HEK293T (cell line): ENCODE measurements around the gene CFAP299.

Source experiments
- CTCF ChIA-PET: fragments of 350-600 bp; formaldehyde crosslinking; extraction: SDS; loops from one replicate; lab custom pipeline; 2021; ENCODE audit warnings: antibody characterized with exemption, inconsistent platforms; lab: Yijun Ruan, JAX
- POLR2A ChIA-PET: fragments of 350-600 bp; formaldehyde crosslinking; extraction: SDS; loops from one replicate; lab custom pipeline; 2020; ENCODE audit warnings: antibody characterized with exemption, inconsistent platforms; lab: Yijun Ruan, JAX
- DNase-seq: peaks from one replicate; pipeline ENCODE4 v3.0.0; 2012; ENCODE audit warnings: mixed read lengths; ENCODE audit errors: extremely low spot score
- ARNT ChIP-seq: fragments of 450-650 bp; IDR thresholded peaks from 2 replicates; pipeline ENCODE4 v1.6.1; 2017; ENCODE audit warnings: mild to moderate bottlenecking
- BHLHE40 ChIP-seq: fragments of 450-650 bp; IDR thresholded peaks from 2 replicates; pipeline ENCODE4 v1.6.1; 2016; ENCODE audit warnings: mild to moderate bottlenecking, moderate library complexity, borderline replicate concordance
- CTBP1 ChIP-seq: fragments of 450-650 bp; IDR thresholded peaks from 2 replicates; pipeline ENCODE4 v1.6.1; 2016; ENCODE audit warnings: borderline replicate concordance
- ELF4 ChIP-seq: fragments of 450-650 bp; IDR thresholded peaks from 2 replicates; pipeline ENCODE4 v1.6.1; 2017; ENCODE audit warnings: antibody characterized with exemption
- FOXA1 ChIP-seq: fragments of 450-650 bp; IDR thresholded peaks from 2 replicates; pipeline ENCODE4 v1.6.1; 2016; ENCODE audit warnings: mild to moderate bottlenecking
- FOXK2 ChIP-seq: fragments of 450-650 bp; IDR thresholded peaks from 2 replicates; pipeline ENCODE4 v1.6.1; 2016; ENCODE audit warnings: mild to moderate bottlenecking
- FOXM1 ChIP-seq: fragments of 450-650 bp; IDR thresholded peaks from 2 replicates; pipeline ENCODE4 v1.6.1; 2017; ENCODE audit warnings: mild to moderate bottlenecking, borderline replicate concordance
- HDGF ChIP-seq: fragments of 450-650 bp; IDR thresholded peaks from 2 replicates; pipeline ENCODE4 v1.6.1; 2017; ENCODE audit warnings: antibody characterized with exemption, borderline replicate concordance
- L3MBTL2 ChIP-seq: fragments of 450-650 bp; conservative IDR thresholded peaks from 2 replicates; pipeline ENCODE4 v1.6.1; 2016; ENCODE audit warnings: mild to moderate bottlenecking
- LEF1 ChIP-seq: fragments of 450-650 bp; IDR thresholded peaks from 2 replicates; pipeline ENCODE4 v1.6.1; 2017; ENCODE audit warnings: mild to moderate bottlenecking, borderline replicate concordance
- NFRKB ChIP-seq: fragments of 450-650 bp; IDR thresholded peaks from 2 replicates; pipeline ENCODE4 v1.6.1; 2016; ENCODE audit warnings: mild to moderate bottlenecking, moderate library complexity
- SP1 ChIP-seq: fragments of 450-650 bp; IDR thresholded peaks from 2 replicates; pipeline ENCODE4 v1.6.1; 2017
- SUZ12 ChIP-seq: fragments of 450-650 bp; IDR thresholded peaks from 2 replicates; pipeline ENCODE4 v1.6.1; 2016; ENCODE audit warnings: mild to moderate bottlenecking
- TARDBP ChIP-seq: fragments of 450-650 bp; IDR thresholded peaks from 2 replicates; pipeline ENCODE4 v1.6.1; 2016
- ZNF384 ChIP-seq: fragments of 450-650 bp; IDR thresholded peaks from 2 replicates; pipeline ENCODE4 v1.6.1; 2016
- TF ChIP-seq, protein P1 (sequence below): fragments of 450-650 bp; IDR thresholded peaks from 2 replicates; pipeline ENCODE4 v1.6.1; 2016

Gene CFAP299

GRCh38 chr4:80465238-80465637, 129.7 kb downstream of the CFAP299 start:
- no peak for DNase-seq
- ChIA-PET CTCF (no interaction called here), POLR2A (no interaction called here)
- TF ChIP-seq LEF1 = no peak
- TF ChIP-seq ARNT = no peak
- no peak for TF ChIP-seq L3MBTL2
- TF ChIP-seq FOXA1 = no peak
- no peak for TF ChIP-seq BHLHE40
- TF ChIP-seq SUZ12 = no peak
- TF ChIP-seq HDGF = no peak

GRCh38 chr4:80465736-80466135, 130.2 kb downstream of the CFAP299 start:
- ChIA-PET CTCF (no interaction called here), POLR2A (no interaction called here)
- no peak for TF ChIP-seq ZNF384
- TF ChIP-seq SUZ12 = no peak
- no peak for TF ChIP-seq CTBP1
- no peak for TF ChIP-seq ELF4
- TF ChIP-seq BHLHE40 = no peak
- TF ChIP-seq NFRKB = no peak
- TF ChIP-seq LEF1 = no peak
- no peak for TF ChIP-seq FOXA1
- no peak for TF ChIP-seq TARDBP
- no peak for TF ChIP-seq ARNT
- TF ChIP-seq L3MBTL2 = no peak
- TF ChIP-seq SP1 = no peak
- no peak for TF ChIP-seq FOXM1
- no peak for TF ChIP-seq HDGF
- no peak for TF ChIP-seq FOXK2
- TF ChIP-seq, protein P1, sequence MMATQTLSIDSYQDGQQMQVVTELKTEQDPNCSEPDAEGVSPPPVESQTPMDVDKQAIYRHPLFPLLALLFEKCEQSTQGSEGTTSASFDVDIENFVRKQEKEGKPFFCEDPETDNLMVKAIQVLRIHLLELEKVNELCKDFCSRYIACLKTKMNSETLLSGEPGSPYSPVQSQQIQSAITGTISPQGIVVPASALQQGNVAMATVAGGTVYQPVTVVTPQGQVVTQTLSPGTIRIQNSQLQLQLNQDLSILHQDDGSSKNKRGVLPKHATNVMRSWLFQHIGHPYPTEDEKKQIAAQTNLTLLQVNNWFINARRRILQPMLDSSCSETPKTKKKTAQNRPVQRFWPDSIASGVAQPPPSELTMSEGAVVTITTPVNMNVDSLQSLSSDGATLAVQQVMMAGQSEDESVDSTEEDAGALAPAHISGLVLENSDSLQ = no peak
- no peak for DNase-seq

- POLR2A ChIA-PET = no interaction called here
- CTCF ChIA-PET = no interaction called here
- DNase-seq = no peak
- no peak for TF ChIP-seq CTBP1
- TF ChIP-seq LEF1 = no peak
- TF ChIP-seq, protein P1 = no peak
- TF ChIP-seq SUZ12 = no peak
- no peak for TF ChIP-seq SP1
- no peak for TF ChIP-seq TARDBP
- TF ChIP-seq FOXK2 = no peak
- TF ChIP-seq FOXA1 = no peak
- TF ChIP-seq ARNT = no peak
- no peak for TF ChIP-seq ELF4
- TF ChIP-seq NFRKB = no peak
- TF ChIP-seq L3MBTL2 = no peak
- no peak for TF ChIP-seq BHLHE40
- TF ChIP-seq FOXM1 = no peak
- no peak for TF ChIP-seq ZNF384
- TF ChIP-seq HDGF = no peak
These were observed 131.1 kb downstream of the CFAP299 start for GRCh38 chr4:80466618-80467017.

GRCh38 chr4:80471756-80472155, 136.2 kb downstream of the CFAP299 start:
- POLR2A ChIA-PET = interaction anchor here (0.6 kb wide), 1 partner anchor 174 kb away, joined by 3 read pairs; no protein-coding TSS in a partner anchor
- no peak for TF ChIP-seq TARDBP
- no peak for TF ChIP-seq BHLHE40
- no peak for TF ChIP-seq FOXK2
- TF ChIP-seq NFRKB = no peak
- TF ChIP-seq SP1 = no peak
- no peak for TF ChIP-seq ARNT
- no peak for TF ChIP-seq FOXM1
- no peak for TF ChIP-seq ZNF384
- no peak for TF ChIP-seq SUZ12
- no peak for TF ChIP-seq HDGF
- TF ChIP-seq, protein P1 = no peak

GRCh38 chr4:80475236-80475635, 139.7 kb downstream of the CFAP299 start:
- TF ChIP-seq FOXA1 (no peak), ZNF384 (no peak), FOXM1 (no peak), HDGF (no peak), FOXK2 (no peak), ELF4 (no peak), L3MBTL2 (no peak), CTBP1 (no peak), LEF1 (no peak), SUZ12 (no peak), ARNT (no peak), NFRKB (no peak), SP1 (no peak), BHLHE40 (no peak), TARDBP (no peak)
- TF ChIP-seq, protein P1 = no peak
- DNase-seq = no peak
- ChIA-PET CTCF (no interaction called here), POLR2A (no interaction called here)

More at GRCh38 chr4:80471756-80472155, 136.2 kb downstream of the CFAP299 start:
- CTCF ChIA-PET = no interaction called here
- peak; percentile 11 for DNase-seq
